Stimulated activated CD8-positive, alpha-beta memory T cell treated with anti-CD3 and anti-CD28 coated beads, Interleukin-15, amount 100 ng/mL, for 4 hours (primary cell): Measurements from ENCODE around the gene CTDSP1.

ENCODE experiments used
- DNase-seq, 2 donors: peaks; one replicate each; pipeline ENCODE4 v3.0.0-alpha.2; 2020; ENCODE audit warnings: low read depth in 2 of 2

CTDSP1 gene

GRCh38 chr2:218400167-218400929, 680 bp downstream of the CTDSP1 start:
- no peak for DNase-seq

- DNase-seq, result no peak
Measured at GRCh38 chr2:218400930-218401881, 1.5 kb downstream of the CTDSP1 start.

DNA sequence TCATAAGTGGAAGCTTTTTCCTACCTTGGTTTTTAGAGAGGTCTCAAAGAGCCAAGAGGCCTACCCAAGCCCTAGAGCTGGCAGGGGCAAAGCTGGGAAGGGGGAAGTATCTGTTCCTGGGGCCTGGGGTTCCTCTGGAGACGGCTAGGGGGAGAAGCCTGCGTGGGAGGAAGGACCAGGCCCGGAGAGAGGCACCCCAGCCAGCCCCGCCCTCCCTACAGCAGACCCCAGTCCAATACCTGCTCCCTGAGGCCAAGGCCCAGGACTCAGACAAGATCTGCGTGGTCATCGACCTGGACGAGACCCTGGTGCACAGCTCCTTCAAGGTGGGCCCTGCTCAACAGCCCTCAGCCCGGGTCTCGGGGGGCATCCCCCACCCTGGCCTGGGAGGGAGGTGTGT, 2.2 kb downstream of the CTDSP1 start:
- DNase-seq, result no peak

DNA sequence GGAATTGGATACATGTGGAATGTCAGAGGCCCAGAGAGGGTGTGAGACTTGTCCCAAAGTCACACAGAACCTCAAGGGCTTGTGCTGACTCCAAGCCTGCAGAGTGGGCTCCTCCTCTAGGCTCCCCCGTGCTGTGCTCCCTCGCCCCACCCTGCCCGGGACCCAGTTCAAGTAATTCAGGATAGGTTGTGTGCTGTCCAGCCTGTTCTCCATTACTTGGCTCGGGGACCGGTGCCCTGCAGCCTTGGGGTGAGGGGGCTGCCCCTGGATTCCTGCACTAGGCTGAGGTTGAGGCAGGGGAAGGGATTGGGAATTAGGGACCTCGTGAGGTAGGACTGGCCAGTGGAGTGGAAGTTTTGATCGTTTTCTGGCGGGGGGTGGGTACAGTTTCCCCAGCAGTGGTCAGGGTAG, 2.8 kb downstream of the CTDSP1 start:
- no peak for DNase-seq

DNA sequence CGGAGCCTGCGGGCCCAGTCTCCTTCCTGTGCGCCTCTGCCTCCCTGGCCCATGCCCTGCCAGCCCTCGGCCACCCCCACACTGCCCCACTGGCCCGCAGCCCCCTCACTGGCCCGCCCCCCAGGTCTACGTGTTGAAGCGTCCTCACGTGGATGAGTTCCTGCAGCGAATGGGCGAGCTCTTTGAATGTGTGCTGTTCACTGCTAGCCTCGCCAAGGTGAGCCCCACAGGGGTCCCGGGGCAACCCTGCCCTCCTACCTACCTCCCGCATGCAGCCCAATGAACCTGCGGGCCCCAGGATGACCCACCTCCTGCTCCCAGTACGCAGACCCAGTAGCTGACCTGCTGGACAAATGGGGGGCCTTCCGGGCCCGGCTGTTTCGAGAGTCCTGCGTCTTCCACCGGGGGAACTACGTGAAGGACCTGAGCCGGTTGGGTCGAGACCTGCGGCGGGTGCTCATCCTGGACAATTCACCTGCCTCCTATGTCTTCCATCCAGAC, 3.3 kb downstream of the CTDSP1 start:
- DNase-seq, result no peak

DNA sequence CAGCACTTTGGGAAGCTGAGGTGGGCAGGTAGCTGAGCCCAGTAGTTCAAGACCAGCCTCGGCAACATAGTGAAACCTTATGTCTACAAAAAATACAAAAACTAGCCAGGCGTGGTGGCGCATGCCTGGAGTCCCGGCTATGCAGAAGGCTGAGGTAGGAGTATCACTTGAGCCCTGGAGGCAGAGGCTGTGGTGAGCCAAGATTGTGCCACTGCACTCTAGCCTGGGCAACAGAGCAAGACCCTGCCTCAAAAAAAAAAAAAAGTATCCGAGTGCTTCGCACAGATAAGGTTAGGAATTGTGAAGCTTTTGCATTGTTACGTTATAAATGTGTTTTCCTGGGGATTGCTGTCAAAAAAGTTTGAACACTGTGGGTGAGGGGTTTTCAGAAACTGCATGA, 4.1 kb downstream of the CTDSP1 start:
- no peak for DNase-seq

- no peak for DNase-seq
Measured at GRCh38 chr2:218404351-218405085, 4.8 kb downstream of the CTDSP1 start.

DNA sequence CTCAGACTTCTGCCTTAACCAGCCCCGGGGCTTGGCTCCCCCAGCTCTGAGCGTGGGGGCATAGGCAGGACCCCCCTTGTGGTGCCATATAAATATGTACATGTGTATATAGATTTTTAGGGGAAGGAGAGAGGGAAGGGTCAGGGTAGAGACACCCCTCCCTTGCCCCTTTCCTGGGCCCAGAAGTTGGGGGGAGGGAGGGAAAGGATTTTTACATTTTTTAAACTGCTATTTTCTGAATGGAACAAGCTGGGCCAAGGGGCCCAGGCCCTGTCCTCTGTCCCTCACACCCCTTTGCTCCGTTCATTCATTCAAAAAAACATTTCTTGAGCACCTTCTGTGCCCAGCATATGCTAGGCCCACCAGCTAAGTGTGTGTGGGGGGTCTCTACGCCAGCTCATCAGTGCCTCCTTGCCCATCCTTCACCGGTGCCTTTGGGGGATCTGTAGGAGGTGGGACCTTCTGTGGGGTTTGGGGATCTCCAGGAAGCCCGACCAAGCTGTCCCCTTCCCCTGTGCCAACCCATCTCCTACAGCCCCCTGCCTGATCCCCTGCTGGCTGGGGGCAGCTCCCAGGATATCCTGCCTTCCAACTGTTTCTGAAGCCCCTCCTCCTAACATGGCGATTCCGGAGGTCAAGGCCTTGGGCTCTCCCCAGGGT, 5.5 kb downstream of the CTDSP1 start:
- no peak for DNase-seq

- DNase-seq, result no peak
Measured at GRCh38 chr2:218405746-218406208, 6.1 kb downstream of the CTDSP1 start.

- peak; percentile 77 to 82 for DNase-seq
Measured at GRCh38 chr2:218406209-218406948, 6.7 kb downstream of the CTDSP1 start.

DNA sequence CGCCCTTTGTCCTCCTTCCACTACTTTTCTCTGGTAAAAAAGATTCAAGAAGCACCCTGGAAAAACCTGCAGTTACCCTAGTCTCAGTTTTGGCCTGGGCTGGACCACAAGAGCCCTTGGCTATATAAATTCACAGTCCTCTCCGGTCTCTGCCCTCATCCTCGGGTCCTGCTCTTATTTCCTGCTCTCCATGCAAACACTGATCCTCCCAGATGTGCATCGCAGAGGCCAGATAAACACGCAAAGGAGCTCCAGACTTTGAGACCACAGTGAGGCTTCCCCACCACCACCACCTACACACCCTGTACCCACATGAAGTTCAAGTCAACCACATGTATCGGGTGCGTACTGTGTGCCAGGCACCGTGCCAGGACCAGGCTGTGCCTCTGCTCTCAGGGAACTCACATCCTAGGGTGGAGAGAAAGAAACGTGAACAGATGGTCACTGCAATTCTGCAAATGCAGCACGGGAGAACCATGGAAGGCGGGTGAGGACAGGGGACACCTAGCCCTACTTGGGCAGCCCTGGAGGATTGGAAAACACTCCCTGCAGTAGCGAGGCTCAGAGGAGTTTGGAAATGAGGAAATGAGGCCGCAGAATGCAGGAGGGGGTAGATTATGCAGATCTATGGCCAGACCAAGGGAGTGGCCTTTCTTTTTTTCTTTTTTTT, 7.4 kb downstream of the CTDSP1 start:
- DNase-seq, result peak in 1 of 2 donors; percentile 46

DNA sequence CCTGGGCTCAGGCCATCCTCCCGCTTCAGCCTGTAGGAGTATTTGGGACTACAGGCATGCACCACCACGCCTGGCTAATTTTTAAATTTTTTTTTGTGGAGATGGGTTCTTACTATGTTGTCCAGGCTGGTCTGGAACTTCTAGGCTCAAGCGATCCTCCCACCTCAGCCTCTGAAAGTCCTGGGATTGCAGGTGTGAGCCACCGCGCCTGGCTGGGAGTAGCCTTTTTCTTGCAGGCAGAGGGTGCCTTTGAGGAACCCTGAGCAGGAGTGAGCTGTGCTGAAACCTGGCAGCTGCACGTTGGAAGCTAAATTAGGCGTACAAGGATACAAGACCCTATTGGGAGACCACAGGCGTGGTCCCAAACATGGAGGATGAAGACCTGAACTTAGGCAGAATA, 8.0 kb downstream of the CTDSP1 start:
- DNase-seq, result no peak

- DNase-seq, result no peak
Measured at GRCh38 chr2:218418321-218418716, 18.7 kb downstream of the CTDSP1 start.

GRCh38 chr2:218418717-218419458, 19.2 kb downstream of the CTDSP1 start, which contains the start of gene VIL1:
Gene VIL1, plus strand, starts transcription at chr2:218419123. Its CDS starts 4,656 bp downstream, at chr2:218423779.
- no peak for DNase-seq

DNA sequence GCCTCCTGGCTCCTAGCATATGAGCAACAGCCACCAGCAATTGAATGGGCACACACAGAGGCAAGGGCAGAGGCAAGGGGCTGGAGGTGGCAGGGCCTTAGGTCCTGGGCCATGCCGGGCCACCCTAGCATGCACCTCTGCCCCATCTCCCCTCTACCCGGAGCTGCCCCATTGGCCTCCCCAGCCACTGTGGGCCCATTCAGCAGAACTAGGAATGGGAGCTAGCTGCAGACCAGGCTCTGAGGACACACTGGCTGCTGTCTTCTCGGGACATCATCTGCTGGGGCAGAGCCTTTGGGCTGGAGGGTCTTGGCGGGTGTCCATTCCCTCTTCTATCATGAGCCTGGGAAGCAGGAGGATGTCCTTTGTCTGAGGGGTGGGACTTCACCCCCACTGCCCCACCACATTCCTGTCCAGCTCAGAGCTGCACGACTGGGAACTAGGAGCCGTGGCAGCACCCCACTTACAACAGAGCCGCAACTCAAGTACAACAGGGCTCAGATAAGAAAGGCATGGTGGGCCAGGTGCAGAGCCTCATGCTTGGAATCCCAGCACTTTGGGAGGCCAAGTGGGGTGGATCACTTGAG, 20.1 kb downstream of the CTDSP1 start:
- no peak for DNase-seq

GRCh38 chr2:218421027-218421426, 21.4 kb downstream of the CTDSP1 start:
- DNase-seq, result no peak

DNA sequence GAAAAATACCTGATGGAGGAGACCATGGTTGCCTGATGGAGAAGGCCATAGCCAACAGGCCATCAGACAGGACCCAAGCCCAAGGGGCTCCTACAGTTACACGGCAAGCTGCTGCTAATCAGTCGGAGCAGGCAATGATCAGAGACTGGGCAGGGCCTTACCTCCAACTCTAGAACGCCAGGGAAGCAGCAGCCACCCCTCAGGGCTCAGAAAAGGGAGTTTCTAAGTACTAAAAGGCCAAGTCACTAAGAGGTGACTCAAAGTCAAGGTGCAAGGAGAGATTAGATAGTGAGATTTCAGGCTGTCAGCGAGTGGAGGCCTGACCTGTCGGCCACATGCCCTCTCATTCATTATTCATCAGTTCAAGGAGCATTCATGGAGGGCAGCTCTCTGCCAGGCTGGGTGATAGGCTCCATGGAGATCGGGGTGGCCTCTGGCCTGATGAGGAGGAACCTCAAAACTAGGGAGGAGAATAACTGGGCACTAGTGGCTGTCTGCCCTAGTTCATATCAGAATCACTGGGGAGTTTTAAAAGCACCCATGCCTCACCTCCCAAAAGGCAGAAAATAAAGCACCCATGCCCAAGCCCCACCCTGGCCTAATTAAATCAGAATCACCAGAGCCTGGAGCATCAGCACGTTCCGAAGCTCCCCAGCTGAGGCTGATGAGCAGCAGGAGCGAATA, 22.9 kb downstream of the CTDSP1 start:
- no peak for DNase-seq

- no peak for DNase-seq
Measured at GRCh38 chr2:218423584-218423983, 23.9 kb downstream of the CTDSP1 start.
